Heart left ventricle (tissue), 13 donors: ENCODE results near the gene DOHH.

Experiments used
- CTCF ChIP-seq, 12 donors: fragments of 200-600 bp; sonication (generic) in 4 of 12; IDR thresholded peaks; one replicate each; pipeline versions ENCODE4 v1.5.0 to v1.8.0; 2018 to 2022; ENCODE audit warnings: antibody characterized with exemption in 12 of 12, mild to moderate bottlenecking in 5 of 12
- POLR2A ChIP-seq, 2 donors: fragments of 450-650 bp; IDR thresholded peaks; one replicate each; pipeline ENCODE4 v1.6.1; 2017; ENCODE audit warnings: antibody characterized with exemption in 2 of 2, mild to moderate bottlenecking in 2 of 2, moderate library complexity in 2 of 2
- donor health status: ischemic (EF 13 %, LVEDD 7.1; RV severe dilation, severe dysfunction).
- donor health status: DM: no; HTN: yes; CAD: no.
- donor health status: DM: no; HTN: no; CAD: no.
- donor health status: ischemic (EF 25% LVEDD 6.9; RV normal size, moderate dysfunction).
- donor health status: ischemic (EF 25% LVEDD 5.7; RV mildly dilated, moderate dysfunction).
- donor health status: ischemic (EF 35%, LVEDD 5.7; RV mildly dilated, moderate dysfunction).
- donor health status: nonischemic (EF 11% LVEDD 7.7; RV severe dilation, severe dysfunction).
- donor health status: DM: yes; HTN: yes; CAD: no.
- donor health status: PGD.
- donor health status: ischemic (EF 29% LVEDD 5.4; RV normal size, mild dysfunction).
- donor health status: nonischemic (EF 23%, LVEDD 6.1; RV moderate dilation, normal function).

GRCh38 chr19:3524078-3524842 lies 23.8 kb upstream of the DOHH start:
- TF ChIP-seq CTCF (IDR thresholded peaks at IDR 0.05) (no peak), POLR2A (IDR thresholded peaks at IDR 0.05) (no peak)
